HepG2 (cell line): ENCODE measurements around the gene SOST. TPM values are rescaled to one million over a fixed set of nuclear protein-coding genes. Genes with fewer than 3 reads are reported as not detected.
A peak's percentile ranks its signal among the peaks of the same experiment; 100 is the strongest.

Experiments used
- ATAD3A ChIP-seq: sonication (generic); formaldehyde crosslinking; IDR thresholded peaks from 2 replicates; pipeline ENCODE4 v1.4.0; 2020; ENCODE audit warnings: missing genetic modification reagents
- DNMT3B ChIP-seq: conservative IDR thresholded peaks from 2 replicates; pipeline ENCODE4 v1.6.1; 2016; ENCODE audit warnings: missing biosample characterization, control low read depth
- EP300 ChIP-seq, 3 experiments: sonication (generic) in 1 of 3; formaldehyde crosslinking in 1 of 3; IDR thresholded peaks; 2 replicates each; pipeline versions ENCODE4 v1.5.1 to v1.6.1; 2011 to 2020; ENCODE audit warnings: low read depth in 2 of 3, low read length in 2 of 3, borderline replicate concordance in 1 of 3, improper control_type of control experiment in 1 of 3, mild to moderate bottlenecking in 1 of 3, missing genetic modification reagents in 1 of 3, moderate library complexity in 1 of 3
- GATAD1 ChIP-seq: IDR thresholded peaks from 2 replicates; pipeline ENCODE4 v1.6.1; 2016; ENCODE audit warnings: missing genetic modification reagents, missing compliant biosample characterization
- HMGXB4 ChIP-seq, 2 experiments: sonication (generic) in 1 of 2; formaldehyde crosslinking in 1 of 2; IDR thresholded peaks; 2 replicates each; pipeline versions ENCODE4 v1.4.0 to v1.6.1; 2018 to 2020; ENCODE audit warnings: missing genetic modification reagents in 2 of 2, borderline replicate concordance in 1 of 2, low read depth in 1 of 2, mild to moderate bottlenecking in 1 of 2, missing biosample characterization in 1 of 2
- MED1 ChIP-seq: sonication (generic); formaldehyde crosslinking; IDR thresholded peaks from 2 replicates; pipeline ENCODE4 v1.4.0; 2020; ENCODE audit warnings: missing genetic modification reagents
- NRL ChIP-seq: sonication (generic); formaldehyde crosslinking; IDR thresholded peaks from 2 replicates; pipeline ENCODE4 v1.5.0; 2020; ENCODE audit warnings: missing genetic modification reagents, mild to moderate bottlenecking, moderate library complexity, borderline replicate concordance
- PHF8 ChIP-seq: sonication (generic); formaldehyde crosslinking; IDR thresholded peaks from 2 replicates; pipeline ENCODE4 v1.5.0; 2020; ENCODE audit warnings: missing genetic modification reagents
- SETDB1 ChIP-seq: sonication (generic); formaldehyde crosslinking; IDR thresholded peaks from 2 replicates; pipeline ENCODE4 v1.5.1; 2020; ENCODE audit warnings: missing genetic modification reagents, mild to moderate bottlenecking, borderline replicate concordance
- SOX13 ChIP-seq, 3 experiments: fragments of 450-650 bp in 1 of 3; sonication (generic) in 1 of 3; formaldehyde crosslinking in 1 of 3; IDR thresholded peaks in 2 of 3; conservative IDR thresholded peaks in 1 of 3; 2 replicates each; pipeline versions ENCODE4 v1.5.0 to v1.6.1; 2016 to 2020; ENCODE audit warnings: antibody characterized with exemption in 1 of 3, mild to moderate bottlenecking in 1 of 3, missing compliant biosample characterization in 1 of 3, missing genetic modification reagents in 1 of 3, moderate library complexity in 1 of 3
- TCF7L2 ChIP-seq: IDR thresholded peaks from 2 replicates; pipeline ENCODE4 v1.6.1; 2011; ENCODE audit warnings: mild to moderate bottlenecking, low read depth, low read length, moderate library complexity
- TFDP2 ChIP-seq: sonication (generic); formaldehyde crosslinking; IDR thresholded peaks from 2 replicates; pipeline ENCODE4 v1.4.0; 2020; ENCODE audit warnings: missing genetic modification reagents
- YEATS4 ChIP-seq: sonication (generic); formaldehyde crosslinking; IDR thresholded peaks from 2 replicates; pipeline ENCODE4 v1.4.0; 2020; ENCODE audit warnings: missing genetic modification reagents, borderline replicate concordance
- ZBTB3 ChIP-seq: sonication (generic); formaldehyde crosslinking; IDR thresholded peaks from 2 replicates; pipeline ENCODE4 v1.4.0; 2020; ENCODE audit warnings: low read depth, mild to moderate bottlenecking, moderate library complexity, missing genetic modification reagents, borderline replicate concordance
- ZNF180 ChIP-seq: sonication (generic); formaldehyde crosslinking; IDR thresholded peaks from 2 replicates; pipeline ENCODE4 v1.4.0; 2020; ENCODE audit warnings: low read depth, missing genetic modification reagents, borderline replicate concordance
- ZNF280D ChIP-seq: sonication (generic); formaldehyde crosslinking; IDR thresholded peaks from 2 replicates; pipeline ENCODE4 v1.5.1; 2020; ENCODE audit warnings: mild to moderate bottlenecking, missing genetic modification reagents
- ZNF34 ChIP-seq: sonication (generic); formaldehyde crosslinking; IDR thresholded peaks from 2 replicates; pipeline ENCODE4 v1.4.0; 2020; ENCODE audit warnings: mild to moderate bottlenecking, missing genetic modification reagents, borderline replicate concordance
- ZNF616 ChIP-seq: sonication (generic); formaldehyde crosslinking; IDR thresholded peaks from 2 replicates; pipeline ENCODE4 v1.5.0; 2020; ENCODE audit warnings: low read depth, mild to moderate bottlenecking, missing genetic modification reagents
- ZNF639 ChIP-seq: conservative IDR thresholded peaks from 2 replicates; pipeline ENCODE4 v1.6.1; 2018; ENCODE audit warnings: missing genetic modification reagents
- ZSCAN30 ChIP-seq: sonication (generic); formaldehyde crosslinking; IDR thresholded peaks from 2 replicates; pipeline ENCODE4 v1.5.0; 2020; ENCODE audit warnings: mild to moderate bottlenecking, missing genetic modification reagents
- polyA plus RNA-seq, 8 experiments: library from polyadenylated mRNA; depleted of rRNA in 3 of 8; stranded (reverse) in 7 of 8; unstranded in 1 of 8; fragments of >200 nt; fragmentation: Illumina TruSeq in 4 of 8; extraction: Trizol in 4 of 8; gene quantifications; 2 replicates each; pipeline versions ENCODE4 v1.2.1 to v1.2.3, GENCODE V29; 2011 to 2016; ENCODE audit warnings: low read depth in 4 of 8, missing spikeins in 1 of 8, mixed read lengths in 1 of 8; ENCODE audit not compliant: insufficient read depth in 1 of 8
- total RNA-seq, 5 experiments: library from RNA; depleted of rRNA; stranded (reverse); fragments of >200 nt; fragmentation: Illumina TruSeq; extraction: Trizol; gene quantifications; 2 replicates each; pipeline ENCODE4 v1.2.3, GENCODE V29; 2016; ENCODE audit warnings: low read depth in 1 of 5

Gene SOST
- total and polyA plus RNA-seq, 2 of the 13 experiments (the other 11 are each of a cell fraction or from before 2014, with no cell fraction given) = not detected

GRCh38 chr17:43720311-43721060 lies 38.1 kb downstream of the SOST start (continued):
- TF ChIP-seq ZNF280D (no peak), MED1 (CRISPR knock-in tag) (no peak), SETDB1 (CRISPR knock-in tag) (no peak), GATAD1 (peak; percentile 50; the same call in 1 of the 2 replicates), TCF7L2 (no peak), YEATS4 (no peak; the same call in 1 of the 2 replicates), PHF8 (peak; percentile 90), NRL (0 out of 2 replicates have a peak, but pooled peaks have one; percentile 30), HMGXB4 (CRISPR knock-in tag; IDR thresholded peaks at IDR 0.05; ENCODE audit: borderline replicate concordance in 1 of 2, low read depth in 1 of 2) (peak; percentile 46 to 74; a peak in 1 of 4 replicates), DNMT3B (CRISPR knock-in tag) (no peak), SOX13 (IDR thresholded peaks at IDR 0.05) (no peak; the same call in 1 of the 2 replicates), SOX13 (CRISPR knock-in tag; conservative IDR thresholded peaks at IDR 0.05 in 1 of 2, IDR thresholded peaks at IDR 0.05 in 1 of 2) (peak in 1 of 2 experiments; percentile 12; a peak in 1 of 4 replicates), TFDP2 (peak; percentile 28; the same call in 1 of the 2 replicates), ZNF180 (no peak), EP300 (IDR thresholded peaks at IDR 0.05; ENCODE audit: low read depth in 2 of 2, low read length in 2 of 2) (no peak), EP300 (CRISPR knock-in tag; IDR thresholded peaks at IDR 0.05; ENCODE audit: borderline replicate concordance) (no peak), ZNF34 (CRISPR knock-in tag) (peak; percentile 84; the same call in 1 of the 2 replicates), ZSCAN30 (CRISPR knock-in tag) (no peak), ZNF616 (CRISPR knock-in tag) (no peak; the same call in 1 of the 2 replicates), ZBTB3 (CRISPR knock-in tag) (no peak), ATAD3A (no peak), ZNF639 (no peak)
